ENCODE measurements around the gene NETO2.

DNA sequence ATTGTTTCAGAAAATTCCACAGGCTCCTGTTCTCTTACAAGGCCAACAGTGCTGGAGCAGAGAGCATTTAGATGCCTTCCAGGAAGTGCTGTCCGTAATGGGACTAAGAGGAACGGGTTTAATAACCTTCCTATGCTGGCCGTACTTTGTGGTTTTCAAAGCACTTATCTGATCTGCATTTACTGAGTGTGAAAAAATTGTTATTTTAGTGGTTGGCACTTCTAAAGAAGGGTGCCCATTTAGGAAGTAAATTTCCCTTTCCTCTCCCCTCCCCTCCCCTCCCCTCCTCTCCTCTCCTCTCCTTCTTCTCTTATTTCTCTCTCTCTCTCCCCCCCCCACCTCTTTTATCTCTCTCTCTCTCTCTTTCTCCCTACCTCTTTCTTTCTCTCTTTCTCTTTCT lies 98.3 kb downstream of the NETO2 start:
- no peak for TF ChIP-seq EP300 (conservative IDR thresholded peaks at IDR 0.05; ENCODE audit: poor library complexity, severe bottlenecking)
- TF ChIP-seq, protein P1, sequence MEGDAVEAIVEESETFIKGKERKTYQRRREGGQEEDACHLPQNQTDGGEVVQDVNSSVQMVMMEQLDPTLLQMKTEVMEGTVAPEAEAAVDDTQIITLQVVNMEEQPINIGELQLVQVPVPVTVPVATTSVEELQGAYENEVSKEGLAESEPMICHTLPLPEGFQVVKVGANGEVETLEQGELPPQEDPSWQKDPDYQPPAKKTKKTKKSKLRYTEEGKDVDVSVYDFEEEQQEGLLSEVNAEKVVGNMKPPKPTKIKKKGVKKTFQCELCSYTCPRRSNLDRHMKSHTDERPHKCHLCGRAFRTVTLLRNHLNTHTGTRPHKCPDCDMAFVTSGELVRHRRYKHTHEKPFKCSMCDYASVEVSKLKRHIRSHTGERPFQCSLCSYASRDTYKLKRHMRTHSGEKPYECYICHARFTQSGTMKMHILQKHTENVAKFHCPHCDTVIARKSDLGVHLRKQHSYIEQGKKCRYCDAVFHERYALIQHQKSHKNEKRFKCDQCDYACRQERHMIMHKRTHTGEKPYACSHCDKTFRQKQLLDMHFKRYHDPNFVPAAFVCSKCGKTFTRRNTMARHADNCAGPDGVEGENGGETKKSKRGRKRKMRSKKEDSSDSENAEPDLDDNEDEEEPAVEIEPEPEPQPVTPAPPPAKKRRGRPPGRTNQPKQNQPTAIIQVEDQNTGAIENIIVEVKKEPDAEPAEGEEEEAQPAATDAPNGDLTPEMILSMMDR (IDR thresholded peaks at IDR 0.05; ENCODE audit: poor library complexity, severe bottlenecking), result no peak
- TF ChIP-seq MXI1 (conservative IDR thresholded peaks at IDR 0.05; ENCODE audit: poor library complexity, severe bottlenecking), result no peak
- TF ChIP-seq TAF1 (IDR thresholded peaks at IDR 0.05; ENCODE audit: low read depth), result no peak
- TF ChIP-seq EZH2 (IDR thresholded peaks at IDR 0.05; ENCODE audit: borderline replicate concordance, insufficient read depth, low read length, poor library complexity, severe bottlenecking), result no peak
- TF ChIP-seq POLR2AphosphoS5 (IDR thresholded peaks at IDR 0.05), result no peak
- TF ChIP-seq, protein P2, sequence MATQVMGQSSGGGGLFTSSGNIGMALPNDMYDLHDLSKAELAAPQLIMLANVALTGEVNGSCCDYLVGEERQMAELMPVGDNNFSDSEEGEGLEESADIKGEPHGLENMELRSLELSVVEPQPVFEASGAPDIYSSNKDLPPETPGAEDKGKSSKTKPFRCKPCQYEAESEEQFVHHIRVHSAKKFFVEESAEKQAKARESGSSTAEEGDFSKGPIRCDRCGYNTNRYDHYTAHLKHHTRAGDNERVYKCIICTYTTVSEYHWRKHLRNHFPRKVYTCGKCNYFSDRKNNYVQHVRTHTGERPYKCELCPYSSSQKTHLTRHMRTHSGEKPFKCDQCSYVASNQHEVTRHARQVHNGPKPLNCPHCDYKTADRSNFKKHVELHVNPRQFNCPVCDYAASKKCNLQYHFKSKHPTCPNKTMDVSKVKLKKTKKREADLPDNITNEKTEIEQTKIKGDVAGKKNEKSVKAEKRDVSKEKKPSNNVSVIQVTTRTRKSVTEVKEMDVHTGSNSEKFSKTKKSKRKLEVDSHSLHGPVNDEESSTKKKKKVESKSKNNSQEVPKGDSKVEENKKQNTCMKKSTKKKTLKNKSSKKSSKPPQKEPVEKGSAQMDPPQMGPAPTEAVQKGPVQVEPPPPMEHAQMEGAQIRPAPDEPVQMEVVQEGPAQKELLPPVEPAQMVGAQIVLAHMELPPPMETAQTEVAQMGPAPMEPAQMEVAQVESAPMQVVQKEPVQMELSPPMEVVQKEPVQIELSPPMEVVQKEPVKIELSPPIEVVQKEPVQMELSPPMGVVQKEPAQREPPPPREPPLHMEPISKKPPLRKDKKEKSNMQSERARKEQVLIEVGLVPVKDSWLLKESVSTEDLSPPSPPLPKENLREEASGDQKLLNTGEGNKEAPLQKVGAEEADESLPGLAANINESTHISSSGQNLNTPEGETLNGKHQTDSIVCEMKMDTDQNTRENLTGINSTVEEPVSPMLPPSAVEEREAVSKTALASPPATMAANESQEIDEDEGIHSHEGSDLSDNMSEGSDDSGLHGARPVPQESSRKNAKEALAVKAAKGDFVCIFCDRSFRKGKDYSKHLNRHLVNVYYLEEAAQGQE (IDR thresholded peaks at IDR 0.05; ENCODE audit: borderline replicate concordance), result no peak

Measured in neural cell (in vitro differentiated cells).